GM23338 (cell line): ENCODE measurements around the gene F7. TPM values are rescaled to one million over a fixed set of nuclear protein-coding genes. Genes with fewer than 3 reads are reported as not detected.

Experiments
- ATAC-seq: fragments of 200-7000 bp; cut with Tn5 transposase; 3 replicates; pipeline ENCODE4 v1.9.1; 2020
- DNase-seq: peaks from one replicate; pipeline ENCODE4 v3.0.0-alpha.2; 2015; ENCODE audit warnings: low spot score
- H2AFZ ChIP-seq: fragments of 200-600 bp; sonication (generic); 2 replicates; pipeline ENCODE4 v1.8.0; 2016; ENCODE audit warnings: antibody characterized with exemption, mild to moderate bottlenecking, moderate library complexity
- H3F3A ChIP-seq: fragments of 200-600 bp; sonication (generic); replicated peaks from 2 replicates; pipeline ENCODE4 v1.8.0; 2017; ENCODE audit warnings: antibody characterized with exemption, mixed run types, low read depth
- H3K27ac ChIP-seq: fragments of 200-600 bp; sonication (generic); 2 replicates; pipeline ENCODE4 v1.6.1; 2016; ENCODE audit warnings: low read depth
- H3K27me3 ChIP-seq: fragments of 200-600 bp; sonication (generic); 2 replicates; pipeline ENCODE4 v1.8.0; 2016; ENCODE audit warnings: mild to moderate bottlenecking, mixed run types, moderate library complexity; ENCODE audit not compliant: insufficient read depth
- H3K36me3 ChIP-seq: fragments of 200-600 bp; sonication (generic); 2 replicates; pipeline ENCODE4 v1.8.0; 2016; ENCODE audit warnings: mild to moderate bottlenecking; ENCODE audit not compliant: insufficient read depth
- H3K4me1 ChIP-seq: fragments of 200-600 bp; sonication (generic); 2 replicates; pipeline ENCODE4 v1.8.0; 2016; ENCODE audit warnings: mild to moderate bottlenecking, moderate library complexity; ENCODE audit not compliant: insufficient read depth
- H3K4me2 ChIP-seq: fragments of 200-600 bp; sonication (generic); 2 replicates; pipeline ENCODE4 v1.7.1; 2017; ENCODE audit warnings: mixed run types
- H3K4me3 ChIP-seq: fragments of 200-600 bp; sonication (generic); 2 replicates; pipeline ENCODE4 v1.6.1; 2016; ENCODE audit warnings: mixed run types
- H3K79me2 ChIP-seq: fragments of 200-600 bp; sonication (generic); replicated peaks from 2 replicates; pipeline ENCODE4 v1.8.0; 2017; ENCODE audit warnings: mild to moderate bottlenecking; ENCODE audit not compliant: insufficient read depth
- H3K9me2 ChIP-seq: fragments of 200-600 bp; sonication (generic); 2 replicates; pipeline ENCODE4 v1.8.0; 2017; ENCODE audit not compliant: insufficient read depth
- H4K20me1 ChIP-seq: fragments of 200-600 bp; sonication (generic); replicated peaks from 2 replicates; pipeline ENCODE4 v1.8.0; 2017; ENCODE audit warnings: mild to moderate bottlenecking; ENCODE audit not compliant: insufficient read depth
- H3K27ac Mint-ChIP-seq: 2 replicates; pipeline ENCODE4 v1.8.0; 2020; ENCODE audit warnings: inconsistent platforms, mild to moderate bottlenecking, moderate library complexity, mixed read lengths
- H3K27me3 Mint-ChIP-seq: 3 replicates; pipeline ENCODE4 v1.8.0; 2022; ENCODE audit warnings: low read depth, mild to moderate bottlenecking, moderate library complexity, mixed read lengths, inconsistent platforms; ENCODE audit not compliant: insufficient read depth, poor library complexity
- H3K36me3 Mint-ChIP-seq: 3 replicates; pipeline ENCODE4 v1.8.0; 2021; ENCODE audit warnings: low read depth, mild to moderate bottlenecking, inconsistent platforms, moderate library complexity, mixed read lengths
- H3K4me1 Mint-ChIP-seq: 3 replicates; pipeline ENCODE4 v1.8.0; 2020; ENCODE audit warnings: mild to moderate bottlenecking, inconsistent platforms, mixed read lengths
- H3K4me3 Mint-ChIP-seq: 3 replicates; pipeline ENCODE4 v1.8.0; 2021; ENCODE audit warnings: moderate library complexity, mild to moderate bottlenecking, inconsistent platforms, mixed read lengths
- H3K9me3 Mint-ChIP-seq: 3 replicates; pipeline ENCODE4 v1.8.0; 2020; ENCODE audit warnings: moderate library complexity, mild to moderate bottlenecking, inconsistent platforms, mixed read lengths
- CREB1 ChIP-seq: fragments of 250-450 bp; sonication (Bioruptor Pico); IDR thresholded peaks from 2 replicates; pipeline ENCODE4 v1.5.0; 2020; ENCODE audit warnings: low read depth, mild to moderate bottlenecking, moderate library complexity
- CTCF ChIP-seq, 2 experiments: fragments of 200-600 bp in 1 of 2; sonication (generic) in 1 of 2; conservative IDR thresholded peaks; 2 replicates each; pipeline versions ENCODE4 v1.5.1 to v1.6.1; 2016 to 2017; ENCODE audit warnings: antibody characterized with exemption in 2 of 2, low read depth in 2 of 2, mild to moderate bottlenecking in 2 of 2, moderate library complexity in 1 of 2
- ETS1 ChIP-seq: IDR thresholded peaks from 2 replicates; pipeline ENCODE4 v1.6.1; 2016; ENCODE audit warnings: antibody characterized with exemption
- EZH2 ChIP-seq: fragments of 200-600 bp; sonication (generic); IDR thresholded peaks from one replicate; pipeline ENCODE4 v1.8.0; 2017; ENCODE audit warnings: antibody characterized with exemption, mild to moderate bottlenecking, low read depth; ENCODE audit not compliant: unreplicated experiment
- EZH2phosphoT487 ChIP-seq: fragments of 200-600 bp; sonication (generic); IDR thresholded peaks from one replicate; pipeline ENCODE4 v1.8.1; 2018; ENCODE audit warnings: antibody characterized with exemption; ENCODE audit not compliant: unreplicated experiment
- JUNB ChIP-seq: IDR thresholded peaks from one replicate; pipeline ENCODE4 v1.6.1; 2016; ENCODE audit warnings: antibody characterized with exemption; ENCODE audit not compliant: unreplicated experiment
- NANOG ChIP-seq: IDR thresholded peaks from 2 replicates; pipeline ENCODE4 v1.6.1; 2016; ENCODE audit warnings: antibody characterized with exemption, borderline replicate concordance
- POLR2AphosphoS5 ChIP-seq: IDR thresholded peaks from 2 replicates; pipeline ENCODE4 v1.6.1; 2016; ENCODE audit warnings: antibody characterized with exemption, low read depth
- REST ChIP-seq: IDR thresholded peaks from one replicate; pipeline ENCODE4 v1.6.1; 2018; ENCODE audit warnings: antibody characterized with exemption; ENCODE audit not compliant: unreplicated experiment
- STAT1 ChIP-seq: IDR thresholded peaks from one replicate; pipeline ENCODE4 v1.6.1; 2016; ENCODE audit warnings: antibody characterized with exemption; ENCODE audit not compliant: unreplicated experiment
- ZNF114 ChIP-seq: fragments of 250-450 bp; sonication (Bioruptor Pico); IDR thresholded peaks from 2 replicates; pipeline ENCODE4 v1.5.0; 2020; ENCODE audit warnings: mild to moderate bottlenecking, moderate library complexity
- ZNF331 ChIP-seq: fragments of 250-450 bp; sonication (Bioruptor Pico); IDR thresholded peaks from 2 replicates; pipeline ENCODE4 v1.5.0; 2020; ENCODE audit warnings: low read depth, mild to moderate bottlenecking, moderate library complexity
- ZNF462 ChIP-seq: fragments of 250-450 bp; sonication (Bioruptor Pico); IDR thresholded peaks from 2 replicates; pipeline ENCODE4 v1.5.0; 2020; ENCODE audit warnings: mild to moderate bottlenecking, moderate library complexity
- polyA plus RNA-seq: library from polyadenylated mRNA; unstranded; fragments of >200 nt; fragmentation: Nextera tagmentation; extraction: Ambion mirVana; gene quantifications from 2 replicates; pipeline ENCODE4 v1.2.1, GENCODE V29; 2016
- total RNA-seq: library from RNA; depleted of rRNA; stranded (reverse); fragments of >200 nt; shearing (Covaris generic); gene quantifications from 2 replicates; pipeline ENCODE4 v1.2.3, GENCODE V29; 2014

Gene F7
- total and polyA plus RNA-seq, 2 experiments from 2014 or later = 0.16 to 0.24 TPM

GRCh38 chr13:113119166-113119821 is 13.7 kb downstream of the F7 start:
- DNase-seq = no peak
- no peak overlapping the region for H3K4me2 ChIP-seq
- no peak for ATAC-seq
- H4K20me1 ChIP-seq = no peaks in the 10 kb centered on the region
- no peaks in the 10 kb centered on the region for H3K36me3 ChIP-seq
- H3K79me2 ChIP-seq = no peaks in the 10 kb centered on the region
- TF ChIP-seq POLR2AphosphoS5 = no peak
- TF ChIP-seq ETS1 = no peak
- TF ChIP-seq EZH2phosphoT487 = no peak
- TF ChIP-seq ZNF114 (CRISPR knock-in tag) = no peak
- no peak for TF ChIP-seq STAT1
- TF ChIP-seq JUNB = no peak
- no peak for TF ChIP-seq CREB1 (CRISPR knock-in tag)
- TF ChIP-seq ZNF331 (CRISPR knock-in tag) = no peak
- TF ChIP-seq EZH2 = no peak
- TF ChIP-seq ZNF462 (CRISPR knock-in tag) = no peak
- TF ChIP-seq REST = no peak
- no peak for TF ChIP-seq CTCF (conservative IDR thresholded peaks at IDR 0.05; ENCODE audit: low read depth in 2 of 2)
- TF ChIP-seq NANOG = no peak
- H3K9me2 ChIP-seq = no peaks in the 10 kb centered on the region
- H3F3A ChIP-seq = no peaks in the 10 kb centered on the region
- no peaks in the 10 kb centered on the region; the same call in 2 of the 3 replicates for H3K36me3 Mint-ChIP-seq
- no peaks in the 10 kb centered on the region for H3K9me3 Mint-ChIP-seq
- H3K27ac Mint-ChIP-seq = no peak overlapping the region
- no peak overlapping the region for H3K27ac ChIP-seq
- H3K4me3 ChIP-seq = no peak overlapping the region
- no peak overlapping the region for H3K4me3 Mint-ChIP-seq
- no peaks in the 10 kb centered on the region for H3K27me3 ChIP-seq
- H3K4me1 ChIP-seq = no peaks in the 10 kb centered on the region
- H3K4me1 Mint-ChIP-seq = peaks cover 11% of the 10 kb centered on the region
- H3K27me3 Mint-ChIP-seq = peaks cover 15% of the 10 kb centered on the region
- no peak overlapping the region for H2AFZ ChIP-seq
